HG03139 (cell line): ENCODE results near the gene IFI16.

Experiments
- ATAC-seq: cut with Tn5 transposase; IDR thresholded peaks from one replicate; pipeline ENCODE4 v1.9.1; 2021; ENCODE audit not compliant: unreplicated experiment

Gene IFI16

DNA sequence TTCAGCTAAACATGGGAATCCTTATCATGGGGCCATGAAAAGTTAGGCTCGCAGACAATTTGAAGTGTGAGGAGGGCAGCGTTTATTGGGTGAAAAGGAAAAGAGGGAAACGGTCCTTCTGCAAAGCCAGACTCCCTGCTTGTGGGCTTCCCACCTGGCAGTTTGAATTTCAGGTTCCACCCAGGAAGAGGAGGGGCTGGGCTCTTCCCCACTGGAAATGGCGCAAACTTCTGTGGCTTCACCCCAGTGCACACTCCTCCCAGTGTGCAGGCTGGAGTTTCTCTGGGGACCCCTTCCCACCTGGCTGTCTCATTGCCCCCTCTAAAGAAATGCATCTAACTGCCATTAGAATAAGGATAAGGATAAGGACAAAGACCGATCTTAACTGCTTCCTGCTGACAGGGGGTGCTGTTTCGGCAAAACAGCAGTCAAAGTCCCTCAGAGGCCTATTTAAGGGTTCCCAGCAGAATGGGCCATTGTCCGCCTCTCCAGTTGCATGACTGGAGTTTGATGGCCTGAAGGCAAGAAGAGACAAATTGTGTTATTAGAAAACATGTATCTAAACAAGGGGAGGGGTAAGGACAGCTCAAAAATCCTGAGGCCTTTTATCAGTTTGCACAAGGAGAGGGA is 46.5 kb downstream of the IFI16 start:
- ATAC-seq = no peak

GRCh38 chr1:159058751-159059150 is 49.0 kb downstream of the IFI16 start:
- ATAC-seq = no peak

GRCh38 chr1:159065106-159065505 is 55.4 kb downstream of the IFI16 start:
- no peak for ATAC-seq

GRCh38 chr1:159066108-159066507 is 56.4 kb downstream of the IFI16 start:
- no peak for ATAC-seq

GRCh38 chr1:159067699-159068621 is 58.3 kb downstream of the IFI16 start:
- peak; percentile 81 for ATAC-seq

DNA sequence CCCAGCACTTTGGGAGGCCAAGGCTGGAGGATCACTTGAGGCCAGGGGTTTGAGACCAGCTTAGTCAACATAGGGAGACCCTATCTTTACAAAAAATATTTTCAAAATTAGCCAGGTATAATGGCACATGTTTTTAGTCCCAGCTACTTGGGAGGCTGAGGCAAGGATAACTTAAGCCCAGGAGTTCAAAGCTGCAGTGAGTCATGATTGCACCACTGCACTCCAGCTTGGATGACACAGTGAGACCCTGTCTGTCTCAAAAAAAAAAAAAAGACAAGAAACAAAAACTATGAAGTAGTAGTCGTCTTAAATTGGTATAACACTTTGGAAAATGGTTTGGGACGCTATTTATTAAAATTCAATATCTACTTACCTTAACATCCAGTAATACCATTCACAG is 59.2 kb downstream of the IFI16 start:
- no peak for ATAC-seq

DNA sequence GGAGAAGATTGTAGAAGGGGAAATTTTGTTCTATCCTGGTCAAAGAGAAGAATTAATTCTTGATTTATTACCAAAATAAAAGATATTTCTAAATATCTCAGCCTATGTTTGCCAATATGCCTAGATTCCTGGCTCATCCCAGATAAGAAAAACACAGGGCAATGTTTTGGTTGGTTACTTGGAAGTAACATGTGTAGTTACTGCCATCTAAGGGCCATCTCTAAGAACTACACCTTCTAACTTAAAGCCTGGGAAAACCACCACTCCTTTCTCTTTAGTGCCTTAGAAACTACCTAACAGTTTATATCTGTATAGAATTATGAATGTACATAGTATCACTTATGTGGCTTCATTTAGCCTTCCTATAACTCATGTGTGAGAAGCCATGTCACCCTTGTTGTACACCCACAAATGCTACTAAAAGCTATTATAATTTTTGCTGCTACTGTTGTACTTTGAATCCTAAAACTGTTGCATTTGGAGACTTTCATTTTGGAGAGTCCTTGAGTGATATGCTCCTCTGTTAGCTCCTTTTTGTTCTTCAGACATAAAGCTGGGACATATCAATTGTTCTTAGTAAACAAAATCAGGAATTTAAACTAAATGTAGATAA is 62.4 kb downstream of the IFI16 start:
- no peak for ATAC-seq

DNA sequence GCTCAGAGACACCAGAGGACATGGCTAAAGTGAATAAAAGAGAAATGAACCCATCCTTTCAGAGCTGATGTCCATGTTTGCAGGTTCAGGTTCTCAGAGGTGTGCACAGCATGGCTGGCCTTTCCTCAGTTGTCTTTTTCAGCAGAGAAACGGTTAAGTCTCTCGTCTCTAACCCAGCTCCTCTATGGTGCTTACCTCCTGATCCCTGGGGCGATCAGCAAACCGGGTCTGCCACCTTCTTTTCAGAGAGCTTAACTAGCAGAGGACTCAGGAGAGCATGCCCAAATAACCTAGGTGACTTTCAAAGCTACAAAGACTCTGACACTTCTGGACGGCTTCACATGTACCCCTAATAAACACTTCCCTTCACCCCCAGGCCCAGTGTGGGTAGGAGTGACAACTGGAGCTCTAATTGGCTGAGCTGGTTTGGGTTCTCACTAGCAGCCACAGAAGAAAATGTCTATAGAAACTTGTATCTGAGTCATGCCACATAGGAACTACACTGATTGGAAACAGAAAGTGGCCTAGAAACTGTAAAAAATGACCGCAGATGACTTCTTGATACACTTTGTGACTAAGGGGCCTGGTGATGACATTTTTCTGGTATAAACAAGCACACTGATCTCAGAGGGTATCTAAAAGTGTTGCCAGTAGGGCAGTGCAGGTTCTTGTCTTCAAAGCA is 66.9 kb downstream of the IFI16 start, which contains the start of gene AIM2:
Gene AIM2 (minus strand): TSS at position 329 of the 682 bp plus-strand sequence. CDS start 3,267 bp downstream, outside the sequence.
- peak; percentile 83 for ATAC-seq

GRCh38 chr1:159077120-159077961 is 67.6 kb downstream of the IFI16 start:
- peak; percentile 63 for ATAC-seq

DNA sequence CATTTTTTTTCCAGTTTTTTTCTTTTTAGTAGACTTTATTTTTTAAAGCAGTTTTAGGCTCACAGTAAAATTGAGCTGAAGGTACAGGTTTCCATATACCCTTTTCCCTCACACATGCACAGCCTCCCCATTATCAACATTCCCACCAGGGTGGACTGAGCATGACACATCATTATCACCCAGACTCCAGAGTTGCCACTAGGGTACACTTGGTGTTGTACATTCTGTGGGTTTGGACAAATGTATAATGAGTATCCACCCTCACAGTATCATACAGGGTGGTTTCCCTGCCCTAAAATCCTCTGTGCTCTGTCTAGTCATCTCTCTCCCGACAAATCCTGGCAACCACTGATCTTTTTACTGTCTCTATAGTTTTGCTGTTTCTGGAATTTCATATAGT is 69.8 kb downstream of the IFI16 start:
- ATAC-seq = no peak

- no peak for ATAC-seq
Observed at GRCh38 chr1:159081626-159082025, 71.9 kb downstream of the IFI16 start.

GRCh38 chr1:159083013-159083412 is 73.3 kb downstream of the IFI16 start:
- no peak for ATAC-seq

DNA sequence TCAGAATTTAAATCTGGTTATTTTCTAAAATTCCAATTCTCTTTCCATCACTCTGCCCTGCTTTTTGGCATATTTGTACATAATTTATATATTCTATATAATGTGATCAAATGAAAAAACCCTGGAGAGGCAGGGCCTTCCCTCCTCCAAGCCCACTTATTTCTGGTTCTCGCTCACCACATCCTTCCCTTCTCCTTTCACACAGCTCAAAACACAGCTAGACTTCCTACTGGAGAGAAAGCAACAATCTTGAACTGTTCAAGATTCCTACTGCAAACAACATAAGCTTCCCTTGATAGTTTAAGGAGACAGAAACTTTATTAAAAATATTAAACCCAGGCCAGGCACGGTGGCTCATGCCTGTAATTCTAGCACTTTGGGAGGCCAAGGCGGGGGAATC is 74.4 kb downstream of the IFI16 start:
- no peak for ATAC-seq

DNA sequence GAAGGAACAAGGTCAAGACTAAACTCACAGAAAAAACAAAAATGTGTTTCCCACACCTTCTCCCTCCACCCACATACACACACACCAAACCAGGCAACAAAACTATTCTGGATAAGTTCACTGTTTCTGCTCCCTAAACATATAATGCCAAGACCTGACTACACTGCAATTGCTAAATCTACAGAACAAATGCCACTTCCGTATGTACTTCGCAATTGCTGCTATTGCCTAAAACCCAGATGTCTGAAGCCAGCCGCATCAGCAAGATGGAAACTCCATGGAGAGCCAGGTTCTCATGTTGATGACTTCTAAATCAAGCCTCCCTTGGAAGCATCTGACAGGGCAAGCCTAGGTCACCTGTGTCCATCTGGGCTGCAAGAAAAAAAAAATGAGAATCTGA is 75.2 kb downstream of the IFI16 start:
- ATAC-seq = no peak

GRCh38 chr1:159088050-159088449 is 78.3 kb downstream of the IFI16 start:
- ATAC-seq = no peak

DNA sequence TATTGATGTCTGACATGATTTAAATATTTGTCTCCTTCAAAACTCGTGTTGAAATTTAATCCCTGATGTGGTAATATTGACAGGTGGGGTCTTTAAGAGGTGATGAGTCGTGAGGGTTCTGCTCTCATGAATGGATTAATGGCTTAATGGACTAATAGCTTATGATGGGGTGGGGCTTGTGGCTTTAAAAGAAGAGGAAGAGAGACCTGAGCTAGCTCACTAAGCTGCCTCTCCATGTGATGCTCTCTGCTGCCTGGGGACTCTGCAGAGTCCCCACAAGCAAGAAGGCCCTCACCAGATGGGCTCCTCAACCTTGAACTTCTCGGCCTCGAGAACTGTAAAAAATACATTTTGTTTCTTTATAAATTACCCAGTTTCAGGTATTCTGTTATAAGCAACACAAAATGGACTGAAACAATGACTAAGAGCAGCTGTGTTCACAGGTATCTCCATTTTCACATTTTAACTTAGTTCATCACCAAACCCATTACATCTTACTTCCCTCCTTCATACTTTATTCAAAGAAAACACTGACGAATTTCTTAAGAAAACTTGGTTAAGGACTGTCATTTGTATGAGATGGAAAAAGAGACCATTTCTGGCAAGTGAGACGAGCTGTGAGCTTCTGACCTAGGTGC is 79.0 kb downstream of the IFI16 start:
- peak; percentile 59 for ATAC-seq

- ATAC-seq = no peak
Observed at GRCh38 chr1:159089184-159089791, 79.6 kb downstream of the IFI16 start.

GRCh38 chr1:159090286-159091179 is 80.8 kb downstream of the IFI16 start:
- no peak for ATAC-seq
